Stimulated activated CD4-positive, alpha-beta T cell treated with anti-CD3 and anti-CD28 coated beads, Interleukin-12 subunit alpha, Interleukin-12 subunit beta, amount 100 ng/mL, for 4 hours (primary cell): ENCODE results near the gene SPPL2B.
"Not testable (repeated sequence)": the region's sequence is repeated elsewhere in the genome, so short reads cannot be mapped to it uniquely, and the experiment has no call there.

Experiments used
- DNase-seq: peaks from one replicate; pipeline ENCODE4 v3.0.0-alpha.2; 2020

Gene SPPL2B

DNA sequence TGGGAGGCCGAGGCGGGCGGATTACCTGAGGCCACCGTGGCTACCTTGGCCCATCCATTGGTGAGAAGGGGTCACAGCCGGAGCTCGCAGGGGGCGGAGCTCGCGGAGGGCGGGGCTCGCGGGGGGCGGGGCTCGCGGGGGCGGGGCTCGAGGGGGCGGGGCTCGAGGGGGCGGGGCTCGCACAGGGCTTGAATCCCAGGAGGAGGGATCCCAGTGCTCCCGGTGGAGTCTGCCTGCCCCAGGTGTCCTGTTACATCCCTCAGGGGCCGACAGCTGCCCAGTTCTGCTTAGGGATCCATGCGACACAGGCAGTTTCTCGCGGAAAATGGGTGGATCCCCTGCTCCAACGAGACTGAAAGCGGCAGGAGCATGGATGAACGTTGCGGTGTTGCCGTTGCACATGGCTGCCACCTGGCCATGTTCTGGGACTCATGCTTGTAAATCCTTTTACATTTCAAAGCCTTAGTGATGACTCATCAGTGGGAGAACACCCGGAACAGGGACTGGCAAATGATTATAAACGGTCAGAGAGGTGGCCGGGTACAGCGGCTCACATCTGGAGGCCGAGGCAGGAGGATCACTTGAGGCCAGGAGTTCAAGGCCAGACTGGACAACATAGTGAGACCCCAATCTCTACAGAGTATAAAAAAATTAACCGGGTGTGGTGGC lies 56.7 kb downstream of the SPPL2B start:
- DNase-seq: no peak

DNA sequence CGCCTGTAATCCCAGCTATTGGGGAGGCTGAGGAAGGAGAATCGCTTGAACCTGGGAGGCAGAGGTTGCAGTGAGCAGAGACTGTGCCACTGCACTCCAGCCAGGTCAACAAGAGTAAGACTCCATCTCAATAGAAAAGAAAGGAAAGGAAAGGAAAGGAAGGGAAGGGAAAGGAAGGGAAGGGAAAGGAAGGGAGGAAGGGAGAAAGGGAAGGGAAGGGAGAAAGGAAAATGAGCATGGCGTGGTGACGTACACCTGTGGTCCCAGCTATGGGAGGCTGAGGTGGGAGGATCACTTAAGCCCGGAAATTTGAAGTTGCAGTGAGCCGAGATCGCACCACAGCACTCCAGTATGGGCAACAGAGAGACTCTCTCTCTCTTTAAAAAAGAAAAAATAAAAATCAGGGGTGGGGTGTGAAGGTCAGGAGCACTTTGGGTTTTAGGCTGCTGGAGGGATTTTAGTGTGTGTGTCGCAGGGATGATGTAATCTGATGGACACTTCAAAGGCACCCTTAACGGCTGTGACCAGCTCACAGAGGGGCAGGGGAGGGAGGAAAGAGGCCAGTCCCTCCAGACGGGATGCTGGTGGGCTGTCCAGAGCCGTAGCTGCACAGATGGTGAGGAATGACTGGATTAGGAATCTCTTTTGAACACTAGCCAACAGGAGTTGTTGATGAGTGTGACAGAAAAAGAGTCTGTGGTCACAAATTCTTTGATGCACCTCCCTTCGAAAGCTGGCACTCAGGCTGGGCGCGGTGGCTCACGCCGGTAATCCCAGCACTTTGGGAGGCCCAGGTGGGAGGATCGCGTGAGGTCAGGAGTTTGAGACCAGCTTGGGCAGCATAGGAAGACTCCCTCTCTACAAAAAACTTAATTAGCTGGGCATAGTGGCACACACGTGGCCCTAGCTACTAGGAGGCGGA lies 59.1 kb downstream of the SPPL2B start:
- DNase-seq: no peak

DNA sequence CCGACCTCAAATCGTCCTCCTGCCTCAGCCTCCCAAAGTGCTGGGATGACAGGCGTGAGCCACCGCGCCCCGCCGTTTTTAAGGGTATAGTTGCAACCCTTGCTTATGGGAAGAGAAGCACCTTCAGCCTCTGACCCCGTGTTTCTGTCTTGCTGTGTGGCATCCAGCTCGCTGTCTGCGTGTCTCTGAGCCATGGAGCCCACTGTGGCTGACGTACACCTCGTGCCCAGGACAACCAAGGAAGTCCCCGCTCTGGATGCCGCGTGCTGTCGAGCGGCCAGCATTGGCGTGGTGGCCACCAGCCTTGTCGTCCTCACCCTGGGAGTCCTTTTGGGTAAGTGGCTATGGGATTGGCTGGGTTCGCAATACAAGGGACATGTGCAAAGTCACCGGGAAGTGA lies 61.1 kb downstream of the SPPL2B start:
- no peak for DNase-seq

DNA sequence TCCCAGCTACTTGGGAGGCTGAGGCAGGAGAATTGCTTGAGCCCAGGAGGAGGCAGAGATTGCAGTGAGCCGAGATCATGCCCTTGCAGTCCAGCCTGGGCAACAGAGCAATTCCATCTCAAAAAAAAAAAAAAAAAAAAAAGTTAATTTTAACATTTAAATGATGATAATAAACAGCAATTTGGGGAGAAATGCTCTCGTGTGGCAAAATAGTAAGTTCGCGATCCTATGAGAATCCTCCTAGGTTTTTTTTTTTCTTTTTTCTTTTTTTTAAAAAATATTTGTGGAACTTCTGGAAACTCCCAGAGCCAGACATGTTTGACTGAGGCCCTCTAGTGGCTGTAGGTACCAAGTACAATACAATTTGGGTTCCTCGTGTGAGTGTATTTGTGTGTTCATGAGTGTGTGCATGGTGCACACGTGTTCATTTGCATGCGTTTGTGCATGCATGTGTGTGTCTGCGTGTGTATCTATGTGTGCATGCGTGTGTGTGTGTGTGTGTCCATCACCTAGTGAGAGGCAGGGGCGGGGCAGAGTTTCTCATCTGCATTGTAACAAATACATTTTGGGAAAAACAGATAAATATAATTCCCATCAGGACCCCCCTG lies 62.7 kb downstream of the SPPL2B start:
- DNase-seq: no peak

DNA sequence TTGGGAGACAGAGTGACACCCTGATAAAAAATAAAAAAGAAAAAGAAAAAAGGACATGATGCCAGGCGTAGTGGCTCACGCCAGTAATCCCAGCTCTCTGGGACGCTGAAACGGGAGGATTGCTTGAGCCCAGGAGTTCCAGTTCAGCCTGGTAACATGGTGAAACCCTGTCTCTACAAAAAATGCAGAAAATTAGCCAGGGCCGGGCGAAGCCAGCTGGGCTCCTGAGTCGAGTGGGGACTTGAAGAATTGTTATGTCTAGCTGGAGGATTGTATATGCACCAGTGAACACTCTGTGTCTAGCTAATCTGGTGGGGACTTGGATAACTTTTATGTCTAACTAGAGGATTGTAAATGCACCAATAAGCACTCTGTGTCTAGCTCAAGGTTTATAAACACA lies 63.9 kb downstream of the SPPL2B start:
- DNase-seq: no peak

DNA sequence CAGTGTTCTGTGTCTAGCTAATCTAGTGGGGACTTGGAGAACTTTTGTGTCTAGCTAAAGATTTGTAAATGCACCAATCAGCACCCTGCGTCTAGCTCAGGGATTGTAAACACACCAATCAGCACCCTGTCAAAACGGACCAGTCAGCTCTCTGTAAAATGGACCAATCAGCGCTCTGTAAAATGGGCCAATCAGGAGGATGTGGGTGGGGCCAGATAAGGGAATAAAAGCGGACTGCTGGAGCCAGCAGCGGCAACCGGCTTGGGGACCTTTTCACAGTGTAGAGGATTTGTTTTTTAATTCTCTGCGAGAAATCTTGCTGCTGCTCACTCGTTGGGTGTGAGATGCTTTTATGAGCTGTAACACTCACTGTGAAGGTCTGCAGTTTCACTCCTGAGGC lies 64.4 kb downstream of the SPPL2B start:
- not testable (repeated sequence) for DNase-seq

DNA sequence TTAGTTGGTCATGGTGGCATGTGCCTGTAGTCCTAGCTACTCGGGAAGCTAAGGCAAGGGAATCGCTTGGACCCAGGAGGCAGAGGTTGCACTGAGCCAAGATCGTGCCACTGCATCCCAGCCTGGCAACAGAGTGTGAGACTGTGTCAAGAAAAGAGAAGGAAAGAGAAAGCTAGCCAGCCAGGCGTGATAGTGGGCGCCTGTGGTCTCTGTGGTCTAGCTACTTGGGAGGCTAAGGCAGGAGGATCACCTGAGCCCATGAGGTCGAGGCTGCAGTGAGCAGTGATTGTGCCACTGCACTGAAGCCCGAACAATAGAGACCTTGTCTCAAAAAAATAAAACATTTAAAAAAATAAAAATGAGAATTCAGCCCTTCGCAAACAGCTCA lies 65.6 kb downstream of the SPPL2B start:
- no peak for DNase-seq

DNA sequence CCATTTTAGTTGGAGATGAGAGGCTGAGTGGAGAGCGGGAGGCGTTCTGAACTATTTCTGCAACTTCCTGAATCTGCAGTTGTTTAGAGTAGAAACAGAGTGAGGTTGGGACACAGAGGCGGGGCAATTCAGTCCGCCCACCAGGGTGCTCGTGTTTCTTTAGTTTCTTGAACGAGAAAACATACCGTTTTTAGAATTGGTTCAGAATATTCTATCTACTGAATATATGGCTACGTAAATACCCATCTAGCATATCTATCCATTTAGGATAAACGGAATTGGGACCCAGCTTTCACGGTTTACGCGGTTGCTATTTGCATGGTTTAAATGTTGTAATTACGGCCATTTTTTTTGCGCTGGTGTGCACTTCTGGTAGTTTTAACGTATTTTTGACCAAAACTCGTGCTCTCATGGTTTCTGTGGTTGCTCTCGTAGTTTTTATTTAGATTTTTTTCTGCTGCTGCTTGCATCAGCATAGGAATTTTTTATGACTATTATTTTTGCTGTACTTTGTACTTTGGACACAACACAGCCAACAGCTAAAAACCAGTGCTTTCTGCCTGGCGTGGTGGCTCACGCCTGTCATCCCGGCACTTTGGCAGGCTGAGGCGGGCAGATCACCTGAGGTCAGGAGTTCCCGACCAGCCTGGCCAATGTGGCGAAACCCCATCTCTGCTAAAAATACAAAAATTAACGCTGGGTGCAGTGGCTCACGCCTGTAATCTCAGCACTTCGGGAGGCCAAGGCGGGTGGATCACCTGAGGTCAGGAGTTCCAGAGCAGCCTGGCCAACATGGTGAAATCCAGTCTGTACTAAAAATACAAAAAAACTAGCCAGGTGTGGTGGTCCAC lies 66.2 kb downstream of the SPPL2B start:
- DNase-seq: no peak

DNA sequence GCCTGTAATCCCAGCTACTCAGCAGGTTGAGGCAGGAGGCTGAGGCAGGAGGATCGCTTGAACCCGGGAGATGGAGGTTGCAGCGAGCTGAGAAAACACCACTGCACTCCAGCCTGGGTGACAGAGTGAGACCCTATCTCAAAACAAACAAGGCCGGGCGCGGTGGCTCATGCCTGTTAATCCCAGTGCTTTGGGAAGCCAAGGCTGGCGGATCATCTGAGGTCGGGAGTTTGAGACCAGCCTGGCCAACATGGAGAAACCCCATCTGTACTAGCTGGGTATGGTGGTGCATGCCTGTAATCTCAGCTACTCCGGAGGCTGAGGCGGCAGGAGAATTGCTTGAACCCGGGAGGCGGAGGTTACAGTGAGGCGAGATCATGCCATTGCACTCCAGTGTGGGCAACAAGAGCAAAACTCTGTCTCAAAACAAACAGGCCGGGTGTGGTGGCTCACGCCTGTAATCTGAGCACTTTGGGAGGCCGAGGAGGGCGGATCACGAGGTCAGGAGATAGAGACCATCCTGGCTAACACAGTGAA lies 66.9 kb downstream of the SPPL2B start:
- DNase-seq: not testable (repeated sequence)

DNA sequence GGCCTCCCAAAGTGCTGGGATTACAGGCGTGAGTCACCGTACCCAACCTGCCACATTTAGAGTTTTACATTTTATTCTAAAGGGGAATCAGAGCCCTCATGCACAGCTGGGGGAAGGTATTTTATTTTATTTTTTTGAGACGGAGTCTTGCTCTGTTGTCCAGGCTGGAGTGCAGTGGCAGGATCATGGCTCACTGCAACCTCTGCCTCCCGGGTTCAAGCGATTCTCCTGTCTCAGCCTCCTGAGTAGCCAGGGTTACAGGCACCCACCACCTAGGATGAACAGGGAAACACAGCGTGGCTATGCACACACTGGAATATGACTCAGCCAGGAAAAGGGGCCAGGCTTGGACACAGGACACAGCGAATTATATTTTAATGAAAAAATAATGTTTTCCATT lies 68.7 kb downstream of the SPPL2B start:
- DNase-seq: not testable (repeated sequence)

DNA sequence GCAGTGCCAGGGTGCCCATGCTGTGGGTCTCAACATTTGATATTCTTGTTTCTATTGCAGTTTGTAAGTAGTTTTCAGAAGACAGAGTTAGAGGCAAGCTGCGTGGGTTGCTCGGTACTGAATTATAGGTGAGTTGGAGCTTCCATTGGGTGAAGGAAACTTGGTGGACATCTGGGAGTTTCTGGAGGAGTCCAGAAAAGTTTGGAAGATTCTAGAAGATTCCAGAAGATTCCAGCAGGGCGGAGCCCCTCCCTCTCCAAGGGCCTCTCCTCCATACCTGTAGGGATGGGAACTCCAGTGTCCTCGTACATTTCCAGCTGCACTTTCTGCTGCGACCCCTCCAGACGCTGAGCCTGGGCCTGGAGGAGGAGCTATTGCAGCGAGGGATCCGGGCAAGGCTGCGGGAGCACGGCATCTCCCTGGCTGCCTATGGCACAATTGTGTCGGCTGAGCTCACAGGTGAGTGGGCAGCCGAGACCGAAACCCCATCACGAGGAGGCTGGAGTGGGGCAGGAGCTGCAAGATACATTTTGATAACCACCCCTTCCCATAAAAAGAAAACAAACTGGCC lies 70.3 kb downstream of the SPPL2B start:
- no peak for DNase-seq

DNA sequence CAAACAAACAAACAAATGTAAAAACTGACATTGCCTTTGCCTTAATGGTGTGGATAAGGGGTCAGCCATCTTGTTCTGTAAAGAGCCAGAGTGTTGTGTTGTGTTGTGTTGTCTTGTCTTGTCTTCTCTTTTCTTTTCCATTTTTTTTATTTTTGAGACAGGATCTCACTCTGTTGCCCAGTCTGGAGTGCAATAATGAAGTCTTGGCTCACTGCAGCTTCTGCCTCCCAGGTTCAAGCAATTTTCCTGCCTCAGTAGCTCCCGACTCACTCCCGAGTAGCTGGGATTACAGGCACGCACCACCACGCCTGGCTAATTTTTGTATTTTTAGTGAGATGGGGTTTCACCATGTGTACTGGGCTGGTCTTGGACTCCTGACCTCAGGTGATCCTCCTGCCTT lies 71.1 kb downstream of the SPPL2B start:
- no peak for DNase-seq
